ENCODE results near the gene AARS1.

- TF ChIP-seq CTCF (IDR thresholded peaks at IDR 0.05; ENCODE audit: low read depth, low read length) (no peak), EZH2phosphoT487 (IDR thresholded peaks at IDR 0.05; ENCODE audit: low read depth) (no peak)
These were observed 48.5 kb upstream of the AARS1 start for GRCh38 chr16:70337814-70338213.

Data from OCI-LY3 (cell line).